DND-41 (cell line): Measurements from ENCODE around the gene MXI1.

Experiments used
- ATAC-seq: fragments of 200-7000 bp; cut with Tn5 transposase; 3 replicates; pipeline ENCODE4 v1.9.1; 2021; ENCODE audit warnings: low read depth; ENCODE audit not compliant: insufficient read depth
- DNase-seq: peaks from one replicate; pipeline ENCODE4 v3.0.0-alpha.2; 2020
- H2AFZ ChIP-seq: 2 replicates; pipeline ENCODE4 v1.6.0; 2012; ENCODE audit warnings: low read depth, low read length
- H3K27ac ChIP-seq: 2 replicates; pipeline ENCODE4 v1.5.1; 2012; ENCODE audit warnings: low read length, inconsistent platforms
- H3K27me3 ChIP-seq: fragments of 200-600 bp; sonication (generic); 2 replicates; pipeline ENCODE4 v1.6.0; 2012; ENCODE audit warnings: low read length, mild to moderate bottlenecking, inconsistent platforms; ENCODE audit not compliant: insufficient read depth, poor library complexity
- H3K36me3 ChIP-seq: 2 replicates; pipeline ENCODE4 v1.5.1; 2012; ENCODE audit warnings: low read length, inconsistent platforms; ENCODE audit not compliant: insufficient read depth
- H3K4me1 ChIP-seq: 2 replicates; pipeline ENCODE4 v1.5.1; 2012; ENCODE audit warnings: mild to moderate bottlenecking, low read length; ENCODE audit not compliant: insufficient read depth
- H3K4me2 ChIP-seq: 2 replicates; pipeline ENCODE4 v1.6.0; 2012; ENCODE audit warnings: mild to moderate bottlenecking, moderate library complexity, low read length, inconsistent platforms; ENCODE audit not compliant: insufficient read depth
- H3K4me3 ChIP-seq, 2 experiments: fragments of 200-600 bp in 1 of 2; shearing (Covaris generic) in 1 of 2; 2 replicates each; pipeline ENCODE4 v1.5.1; 2012 to 2016; ENCODE audit warnings: inconsistent platforms in 2 of 2, low read length in 2 of 2, mild to moderate bottlenecking in 2 of 2, low read depth in 1 of 2, moderate library complexity in 1 of 2
- H3K79me2 ChIP-seq: 2 replicates; pipeline ENCODE4 v1.6.0; 2012; ENCODE audit warnings: low read length, inconsistent platforms; ENCODE audit not compliant: insufficient read depth
- H3K9ac ChIP-seq: 2 replicates; pipeline ENCODE4 v1.6.0; 2012; ENCODE audit warnings: low read depth, mild to moderate bottlenecking, inconsistent platforms, low read length, moderate library complexity
- H3K9me3 ChIP-seq: 2 replicates; pipeline ENCODE4 v1.5.1; 2012; ENCODE audit warnings: low read length, moderate library complexity, mild to moderate bottlenecking, inconsistent platforms; ENCODE audit not compliant: insufficient read depth, severe bottlenecking
- H4K20me1 ChIP-seq: 2 replicates; pipeline ENCODE4 v1.6.0; 2012; ENCODE audit warnings: low read length; ENCODE audit not compliant: insufficient read depth
- EZH2 ChIP-seq: IDR thresholded peaks from 3 replicates; pipeline ENCODE4 v1.6.1; 2012; ENCODE audit warnings: borderline replicate concordance, low read depth, mild to moderate bottlenecking, moderate library complexity, low read length, inconsistent platforms; ENCODE audit not compliant: severe bottlenecking
- TF ChIP-seq, protein P1 (sequence below): IDR thresholded peaks from 2 replicates; pipeline ENCODE4 v1.5.1; 2012; ENCODE audit warnings: borderline replicate concordance, low read length, moderate library complexity, mild to moderate bottlenecking; ENCODE audit not compliant: poor library complexity, severe bottlenecking; ENCODE audit errors: extremely low read depth

MXI1 gene

DNA sequence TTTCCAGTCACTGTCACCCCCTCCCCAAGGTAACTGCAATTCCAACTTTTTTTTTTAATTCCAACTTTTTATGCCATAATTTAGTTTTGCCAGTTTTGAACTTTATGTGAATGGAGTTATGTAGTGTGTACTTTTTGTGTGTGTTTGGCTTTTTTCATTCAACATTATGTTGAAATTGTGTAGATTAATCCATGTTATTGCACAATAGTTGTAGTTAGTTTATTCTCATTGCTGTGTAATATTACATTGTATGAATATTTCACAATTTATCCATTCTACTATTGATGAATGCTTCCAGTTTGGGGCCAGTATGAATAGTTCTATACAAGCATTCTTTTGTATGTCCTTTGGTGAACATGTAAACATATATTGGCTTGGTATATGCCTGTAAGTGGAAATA lies 32.5 kb downstream of the MXI1 start:
- no peaks in the 10 kb centered on the region for H4K20me1 ChIP-seq
- DNase-seq (no peak), ATAC-seq (no peak)

DNA sequence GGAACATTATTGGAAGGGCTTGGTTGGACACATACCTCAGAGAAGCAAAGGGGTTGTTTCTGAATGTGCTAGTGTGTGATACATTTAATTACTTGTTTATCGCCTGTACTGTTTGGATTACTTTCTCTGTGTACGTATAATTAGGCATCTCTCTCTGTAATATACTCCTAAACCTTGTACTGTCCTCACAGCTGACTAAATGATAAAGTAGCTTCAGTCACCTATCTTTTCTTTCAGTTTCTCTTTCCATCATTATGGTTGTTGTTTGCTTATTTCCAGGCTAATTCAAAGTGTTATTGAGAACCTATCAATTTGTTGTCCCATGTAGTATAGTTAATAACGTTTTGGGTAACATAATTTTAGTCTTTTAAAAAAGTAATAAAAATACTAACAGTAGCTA lies 34.0 kb downstream of the MXI1 start:
- H3K4me1 ChIP-seq, result no peaks in the 10 kb centered on the region
- no peak overlapping the region for H3K4me2 ChIP-seq
- no peak overlapping the region for H3K4me3 ChIP-seq
- TF ChIP-seq, protein P1, sequence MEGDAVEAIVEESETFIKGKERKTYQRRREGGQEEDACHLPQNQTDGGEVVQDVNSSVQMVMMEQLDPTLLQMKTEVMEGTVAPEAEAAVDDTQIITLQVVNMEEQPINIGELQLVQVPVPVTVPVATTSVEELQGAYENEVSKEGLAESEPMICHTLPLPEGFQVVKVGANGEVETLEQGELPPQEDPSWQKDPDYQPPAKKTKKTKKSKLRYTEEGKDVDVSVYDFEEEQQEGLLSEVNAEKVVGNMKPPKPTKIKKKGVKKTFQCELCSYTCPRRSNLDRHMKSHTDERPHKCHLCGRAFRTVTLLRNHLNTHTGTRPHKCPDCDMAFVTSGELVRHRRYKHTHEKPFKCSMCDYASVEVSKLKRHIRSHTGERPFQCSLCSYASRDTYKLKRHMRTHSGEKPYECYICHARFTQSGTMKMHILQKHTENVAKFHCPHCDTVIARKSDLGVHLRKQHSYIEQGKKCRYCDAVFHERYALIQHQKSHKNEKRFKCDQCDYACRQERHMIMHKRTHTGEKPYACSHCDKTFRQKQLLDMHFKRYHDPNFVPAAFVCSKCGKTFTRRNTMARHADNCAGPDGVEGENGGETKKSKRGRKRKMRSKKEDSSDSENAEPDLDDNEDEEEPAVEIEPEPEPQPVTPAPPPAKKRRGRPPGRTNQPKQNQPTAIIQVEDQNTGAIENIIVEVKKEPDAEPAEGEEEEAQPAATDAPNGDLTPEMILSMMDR, result no peak
- TF ChIP-seq EZH2, result no peak
- no peaks in the 10 kb centered on the region for H3K9me3 ChIP-seq
- DNase-seq, result no peak
- no peak overlapping the region for H3K9ac ChIP-seq
- ATAC-seq, result no peak
- peaks cover 10% of the 10 kb centered on the region; the same call in 1 of the 2 replicates for H3K36me3 ChIP-seq
- no peaks in the 10 kb centered on the region for H3K27me3 ChIP-seq
- H2AFZ ChIP-seq, result no peak overlapping the region
- H4K20me1 ChIP-seq, result no peaks in the 10 kb centered on the region
- H3K27ac ChIP-seq, result no peak overlapping the region
- H3K79me2 ChIP-seq, result no peaks in the 10 kb centered on the region

More for the DNA sequence above, 32.5 kb downstream of the MXI1 start:
- H3K4me1 ChIP-seq, result no peaks in the 10 kb centered on the region
- H3K27ac ChIP-seq, result no peak overlapping the region
- no peaks in the 10 kb centered on the region for H3K79me2 ChIP-seq
- TF ChIP-seq EZH2, result no peak
- TF ChIP-seq, protein P1, result no peak
- H3K27me3 ChIP-seq, result no peaks in the 10 kb centered on the region
- no peak overlapping the region for H3K9ac ChIP-seq
- no peaks in the 10 kb centered on the region for H3K9me3 ChIP-seq
- H3K4me2 ChIP-seq, result no peak overlapping the region
- no peak overlapping the region for H3K4me3 ChIP-seq
- H2AFZ ChIP-seq, result no peak overlapping the region
- peaks cover 6% of the 10 kb centered on the region; the same call in 1 of the 2 replicates for H3K36me3 ChIP-seq

DNA sequence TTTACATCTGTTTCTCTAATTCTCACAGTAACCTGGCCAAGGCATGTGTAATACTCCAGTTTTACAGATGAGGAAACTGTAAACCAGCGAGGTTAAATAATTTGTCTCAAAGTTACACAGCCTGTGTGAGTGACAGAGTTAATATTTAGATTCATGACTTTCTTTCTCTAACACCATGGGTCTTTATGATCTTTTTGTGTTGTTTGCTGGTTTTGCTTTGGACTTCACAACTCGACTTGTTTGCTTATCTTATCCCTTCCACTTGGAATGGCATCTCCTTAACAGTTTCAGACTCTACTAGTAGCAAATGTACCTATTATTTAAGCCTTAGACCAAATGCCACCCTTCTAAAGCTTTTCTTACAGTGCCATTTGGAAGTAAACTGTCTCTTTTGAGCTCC lies 34.4 kb downstream of the MXI1 start:
- Histone ChIP-seq H4K20me1 (no peaks in the 10 kb centered on the region), H3K4me2 (no peak overlapping the region), H3K9ac (no peak overlapping the region), H3K27ac (no peak overlapping the region), H3K9me3 (no peaks in the 10 kb centered on the region), H3K27me3 (no peaks in the 10 kb centered on the region), H3K79me2 (no peaks in the 10 kb centered on the region), H3K4me1 (no peaks in the 10 kb centered on the region), H2AFZ (no peak overlapping the region), H3K36me3 (peaks cover 11% of the 10 kb centered on the region; the same call in 1 of the 2 replicates), H3K4me3 (no peak overlapping the region)
- DNase-seq, result no peak
- TF ChIP-seq, protein P1, result no peak
- no peak for TF ChIP-seq EZH2
- ATAC-seq, result no peak

DNA sequence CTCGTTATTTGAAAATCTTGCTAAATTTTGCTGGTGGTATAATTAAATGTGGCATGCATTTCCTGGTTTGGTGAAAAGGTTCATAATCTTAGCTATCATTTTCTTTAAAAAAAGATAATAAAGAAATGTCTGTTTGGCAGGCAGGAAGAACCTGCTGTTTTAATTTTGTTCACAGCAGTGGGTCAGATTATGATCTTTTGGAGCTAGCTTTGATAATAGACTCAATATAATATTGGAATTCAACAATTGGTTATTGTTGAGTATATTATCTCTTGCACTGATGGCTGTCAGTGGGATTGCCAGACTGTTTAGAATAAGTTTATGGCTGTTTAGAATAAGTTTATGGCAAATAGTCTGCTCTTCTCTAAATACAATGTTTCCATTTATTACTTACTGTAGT lies 35.1 kb downstream of the MXI1 start:
- H3K27me3 ChIP-seq, result no peaks in the 10 kb centered on the region
- no peaks in the 10 kb centered on the region for H3K4me1 ChIP-seq
- H3K4me2 ChIP-seq, result no peak overlapping the region
- H2AFZ ChIP-seq, result no peak overlapping the region
- peaks cover 11% of the 10 kb centered on the region; the same call in 1 of the 2 replicates for H3K36me3 ChIP-seq
- H3K27ac ChIP-seq, result no peak overlapping the region
- H3K9ac ChIP-seq, result no peak overlapping the region
- no peak overlapping the region for H3K4me3 ChIP-seq
- no peak for ATAC-seq
- no peak for TF ChIP-seq EZH2
- TF ChIP-seq, protein P1, result no peak
- no peaks in the 10 kb centered on the region for H3K79me2 ChIP-seq
- H3K9me3 ChIP-seq, result no peaks in the 10 kb centered on the region
- no peaks in the 10 kb centered on the region for H4K20me1 ChIP-seq
- no peak for DNase-seq
